IMR-90 (cell line): ENCODE data around the gene SUPT16H. TPM values are rescaled to one million over a fixed set of nuclear protein-coding genes. Genes with fewer than 3 reads are reported as not detected.

ENCODE experiments used
- ATAC-seq: fragments of 200-7000 bp; cut with Tn5 transposase; 2 replicates; pipeline ENCODE4 v1.9.1; 2020; ENCODE audit warnings: low read depth, mild to moderate bottlenecking, moderate library complexity
- BruUV-seq: library from RNA; stranded (reverse); fragments of 400-500 nt; replicated peaks from 2 replicates; lab custom pipeline; 2021; lab: Mats Ljungman, UMichigan
- CTCF ChIA-PET: fragments of 300-600 bp; formaldehyde crosslinking; extraction: SDS; loops from one replicate; lab custom pipeline; 2021; ENCODE audit warnings: antibody characterized with exemption; lab: Yijun Ruan, JAX
- POLR2A ChIA-PET: fragments of 300-600 bp; sonication (Branson Sonifier 250); formaldehyde crosslinking; loops from one replicate; lab custom pipeline; 2022; ENCODE audit warnings: antibody characterized with exemption; ENCODE audit not compliant: unreplicated experiment; lab: Charles Lee
- DNase-seq: peaks from one replicate; pipeline ENCODE4 v3.0.0; 2013
- H2AFZ ChIP-seq: replicated peaks from 2 replicates; pipeline ENCODE3; 2013; ENCODE audit warnings: low read length, mild to moderate bottlenecking; ENCODE audit not compliant: poor library complexity
- H2AK5ac ChIP-seq: 2 replicates; pipeline ENCODE4 v1.6.1; 2013; ENCODE audit warnings: low read depth, low read length, inconsistent platforms
- H2AK9ac ChIP-seq: replicated peaks from 2 replicates; pipeline ENCODE3; 2013; ENCODE audit warnings: mild to moderate bottlenecking, low read depth, low read length, moderate library complexity; ENCODE audit not compliant: poor library complexity
- H2BK120ac ChIP-seq: 2 replicates; pipeline ENCODE4 v1.6.1; 2013; ENCODE audit warnings: low read depth, low read length, inconsistent platforms
- H2BK15ac ChIP-seq: 3 replicates; pipeline ENCODE4 v1.6.1; 2013; ENCODE audit warnings: low read depth, low read length, inconsistent platforms
- H2BK20ac ChIP-seq: 2 replicates; pipeline ENCODE4 v1.6.1; 2013; ENCODE audit warnings: low read depth, mild to moderate bottlenecking, inconsistent platforms, low read length, moderate library complexity
- H2BK5ac ChIP-seq: 2 replicates; pipeline ENCODE4 v1.6.1; 2013; ENCODE audit warnings: mild to moderate bottlenecking, low read depth, low read length, inconsistent platforms; ENCODE audit not compliant: poor library complexity, severe bottlenecking
- H3K14ac ChIP-seq: replicated peaks from 2 replicates; pipeline ENCODE4 v1.6.1; 2013; ENCODE audit warnings: low read depth, low read length, inconsistent platforms
- H3K18ac ChIP-seq: 2 replicates; pipeline ENCODE4 v1.6.1; 2013; ENCODE audit warnings: low read depth, low read length, control low read depth
- H3K23ac ChIP-seq: 2 replicates; pipeline ENCODE4 v1.6.1; 2013; ENCODE audit warnings: low read depth, low read length, inconsistent platforms
- H3K27ac ChIP-seq: 2 replicates; pipeline ENCODE4 v1.5.1; 2013; ENCODE audit warnings: mild to moderate bottlenecking, control low read depth, low read length; ENCODE audit not compliant: insufficient read depth
- H3K27me3 ChIP-seq: 2 replicates; pipeline ENCODE4 v1.6.1; 2013; ENCODE audit warnings: low read length; ENCODE audit not compliant: control insufficient read depth, insufficient read depth
- H3K36me3 ChIP-seq: 2 replicates; pipeline ENCODE4 v1.6.1; 2013; ENCODE audit warnings: low read length, mixed read lengths; ENCODE audit not compliant: control insufficient read depth, insufficient read depth
- H3K4ac ChIP-seq: 2 replicates; pipeline ENCODE4 v1.6.1; 2013; ENCODE audit warnings: low read depth, low read length, inconsistent platforms
- H3K4me1 ChIP-seq: 2 replicates; pipeline ENCODE4 v1.6.1; 2013; ENCODE audit warnings: low read length, mixed read lengths; ENCODE audit not compliant: control insufficient read depth, insufficient read depth
- H3K4me2 ChIP-seq: 2 replicates; pipeline ENCODE4 v1.6.1; 2013; ENCODE audit warnings: low read depth, mild to moderate bottlenecking, control low read depth, low read length, moderate library complexity
- H3K4me3 ChIP-seq: 2 replicates; pipeline ENCODE4 v1.5.1; 2013; ENCODE audit warnings: low read depth, mild to moderate bottlenecking, control low read depth, low read length, moderate library complexity; ENCODE audit not compliant: insufficient read depth
- H3K56ac ChIP-seq: 2 replicates; pipeline ENCODE4 v1.6.1; 2013; ENCODE audit warnings: low read length, inconsistent platforms; ENCODE audit not compliant: insufficient read depth; ENCODE audit errors: extremely low read depth
- H3K79me1 ChIP-seq, 2 experiments: 2 replicates each; pipeline ENCODE4 v1.6.1; 2013; ENCODE audit warnings: low read length in 2 of 2, inconsistent platforms in 1 of 2, low read depth in 1 of 2
- H3K9ac ChIP-seq: 2 replicates; pipeline ENCODE4 v1.6.1; 2013; ENCODE audit warnings: low read depth, low read length, control low read depth
- H3K9me1 ChIP-seq: 2 replicates; pipeline ENCODE4 v1.6.1; 2013; ENCODE audit warnings: low read length, inconsistent platforms; ENCODE audit not compliant: insufficient read depth
- H3K9me3 ChIP-seq: 2 replicates; pipeline ENCODE4 v1.6.1; 2013; ENCODE audit warnings: low read length; ENCODE audit not compliant: control insufficient read depth, insufficient read depth
- H4K20me1 ChIP-seq: 2 replicates; pipeline ENCODE4 v1.6.1; 2013; ENCODE audit warnings: low read length, inconsistent platforms; ENCODE audit not compliant: insufficient read depth
- H4K5ac ChIP-seq: 2 replicates; pipeline ENCODE4 v1.6.1; 2013; ENCODE audit warnings: mild to moderate bottlenecking, low read depth, low read length, control low read depth
- H4K8ac ChIP-seq, 2 experiments: 2 replicates each; pipeline ENCODE4 v1.6.1; 2013; ENCODE audit warnings: low read depth in 2 of 2, low read length in 2 of 2, control low read depth in 1 of 2, inconsistent platforms in 1 of 2
- H4K91ac ChIP-seq: 2 replicates; pipeline ENCODE4 v1.6.1; 2013; ENCODE audit warnings: low read depth, low read length, inconsistent platforms; ENCODE audit not compliant: insufficient read depth
- BHLHE40 ChIP-seq: fragments of 150-350 bp; IDR thresholded peaks from 2 replicates; pipeline ENCODE4 v1.6.1; 2016; ENCODE audit warnings: mild to moderate bottlenecking, low read depth, low read length
- CEBPB ChIP-seq: IDR thresholded peaks from 2 replicates; pipeline ENCODE4 v1.6.1; 2012; ENCODE audit warnings: low read depth, low read length, improper control_type of control experiment
- CHD1 ChIP-seq: IDR thresholded peaks from 2 replicates; pipeline ENCODE4 v1.6.1; 2012; ENCODE audit warnings: low read depth, low read length, improper control_type of control experiment
- CTCF ChIP-seq: conservative IDR thresholded peaks from 2 replicates; pipeline ENCODE4 v1.5.1; 2012; ENCODE audit warnings: mild to moderate bottlenecking, low read depth, low read length, improper control_type of control experiment
- ELK1 ChIP-seq: fragments of 150-350 bp; IDR thresholded peaks from 2 replicates; pipeline ENCODE4 v1.6.1; 2016; ENCODE audit warnings: low read depth, mild to moderate bottlenecking, low read length, moderate library complexity, borderline replicate concordance
- FOS ChIP-seq: fragments of 150-350 bp; IDR thresholded peaks from 2 replicates; pipeline ENCODE4 v1.6.1; 2016; ENCODE audit warnings: low read depth, low read length
- MAFK ChIP-seq: IDR thresholded peaks from 2 replicates; pipeline ENCODE4 v1.6.1; 2012; ENCODE audit warnings: low read depth, low read length, improper control_type of control experiment
- MAZ ChIP-seq: IDR thresholded peaks from 2 replicates; pipeline ENCODE4 v1.6.1; 2012; ENCODE audit warnings: low read depth, mild to moderate bottlenecking, low read length, improper control_type of control experiment, moderate library complexity, borderline replicate concordance
- MXI1 ChIP-seq: IDR thresholded peaks from 2 replicates; pipeline ENCODE4 v1.6.1; 2012; ENCODE audit warnings: low read depth, mild to moderate bottlenecking, low read length, moderate library complexity, borderline replicate concordance
- NFE2L2 ChIP-seq: fragments of 150-350 bp; IDR thresholded peaks from 2 replicates; pipeline ENCODE4 v1.6.1; 2016; ENCODE audit warnings: low read depth, mild to moderate bottlenecking, low read length
- POLR2A ChIP-seq: IDR thresholded peaks from 2 replicates; pipeline ENCODE4 v1.6.1; 2012; ENCODE audit warnings: mild to moderate bottlenecking, low read depth, low read length
- RAD21 ChIP-seq: IDR thresholded peaks from 2 replicates; pipeline ENCODE4 v1.6.1; 2012; ENCODE audit warnings: low read length, improper control_type of control experiment
- RCOR1 ChIP-seq: IDR thresholded peaks from 2 replicates; pipeline ENCODE4 v1.6.1; 2012; ENCODE audit warnings: mild to moderate bottlenecking, low read length, improper control_type of control experiment; ENCODE audit not compliant: insufficient replicate concordance
- RFX5 ChIP-seq: IDR thresholded peaks from 2 replicates; pipeline ENCODE4 v1.8.0; 2012; ENCODE audit warnings: low read depth, mild to moderate bottlenecking, low read length, moderate library complexity
- SMC3 ChIP-seq: fragments of 150-350 bp; IDR thresholded peaks from 2 replicates; pipeline ENCODE4 v1.6.1; 2016; ENCODE audit warnings: low read depth, mild to moderate bottlenecking, antibody characterized with exemption, low read length, moderate library complexity
- WGBS, 2 experiments: methylation state at CpG; one replicate each; pipeline versions ENCODE4 v1.1.5 to v1.1.7; 2013; ENCODE audit warnings: missing lambda C conversion rate in 2 of 2; ENCODE audit not compliant: insufficient read length in 1 of 2; ENCODE audit errors: extremely low coverage in 2 of 2; 5-methylcytosine and 5-hydroxymethylcytosine counted together
- dilution Hi-C: fragments of 300-500 bp; cut with HindIII; formaldehyde crosslinking; loops from one replicate; pipeline ENCODE4 v1.14.3; 2018; ENCODE audit warnings: low sequenced_read_pairs; ENCODE audit not compliant: unreplicated experiment
- in situ Hi-C: fragments of 300-500 bp; cut with MboI; formaldehyde crosslinking; loops from 3 replicates; pipeline ENCODE4 v1.14.3; 2019; ENCODE audit warnings: low sequenced_read_pairs, inconsistent platforms, mixed read lengths
- intact Hi-C: fragments of 100-400 bp; cut with micrococcal nuclease; formaldehyde crosslinking; loops from 2 replicates; pipeline ENCODE4 v1.10.0; 2022
- polyA plus RNA-seq, 3 experiments: library from polyadenylated mRNA; depleted of rRNA; stranded (reverse); fragments of >200 nt; gene quantifications; 2 replicates each; pipeline ENCODE4 v1.2.3, GENCODE V29; 2012; ENCODE audit warnings: low replicate concordance in 1 of 3
- total RNA-seq: library from RNA; depleted of rRNA; stranded (reverse); fragments of >200 nt; gene quantifications from 2 replicates; pipeline ENCODE4 v1.2.3, GENCODE V29; 2012
- TF ChIP-seq, protein P1 (sequence below): fragments of 150-350 bp; IDR thresholded peaks from 2 replicates; pipeline ENCODE4 v1.6.1; 2017; ENCODE audit warnings: mild to moderate bottlenecking, antibody characterized with exemption, low read length, low read depth

SUPT16H gene
- total and polyA plus RNA-seq, 2 of the 4 experiments (the other 2 are of a cell fraction), result 50.6 to 103 TPM

GRCh38 chr14:21317398-21317797 is 66.4 kb downstream of the SUPT16H start:
- Histone ChIP-seq H3K9me1 (no peaks in the 10 kb centered on the region), H3K27ac (no peak overlapping the region), H2AK9ac (peak overlapping the region; percentile 28), H4K5ac (no peak overlapping the region), H3K56ac (no peak overlapping the region), H3K4me1 (no peaks in the 10 kb centered on the region), H4K20me1 (no peaks in the 10 kb centered on the region), H3K4ac (no peak overlapping the region), H2AFZ (peak overlapping the region; percentile 32), H3K27me3 (peaks cover 20% of the 10 kb centered on the region), H3K4me2 (no peak overlapping the region), H2BK5ac (no peak overlapping the region), H2BK15ac (no peak overlapping the region), H2BK20ac (no peak overlapping the region), H4K8ac (no peak overlapping the region), H4K91ac (no peak overlapping the region), H3K9me3 (no peaks in the 10 kb centered on the region), H3K36me3 (no peaks in the 10 kb centered on the region), H3K14ac (no peak overlapping the region), H3K79me1 (no peaks in the 10 kb centered on the region), H3K4me3 (no peak overlapping the region), H3K23ac (no peak overlapping the region), H3K18ac (no peak overlapping the region), H2BK120ac (no peak overlapping the region), H3K9ac (no peak overlapping the region), H2AK5ac (no peak overlapping the region)
- no peak for DNase-seq
- intact Hi-C loops, result no loop called here
- ChIA-PET POLR2A (interaction anchor here (0.7 kb wide), 1 partner anchor 65 kb away, joined by 3 read pairs; no protein-coding TSS in a partner anchor), CTCF (no interaction called here)
- TF ChIP-seq CTCF (no peak), RCOR1 (no peak), POLR2A (no peak), SMC3 (no peak), FOS (no peak), BHLHE40 (no peak), MAFK (no peak), RFX5 (no peak), ELK1 (no peak), CEBPB (no peak), RAD21 (no peak), MAZ (no peak), MXI1 (no peak), CHD1 (no peak), NFE2L2 (no peak)
- TF ChIP-seq, protein P1, sequence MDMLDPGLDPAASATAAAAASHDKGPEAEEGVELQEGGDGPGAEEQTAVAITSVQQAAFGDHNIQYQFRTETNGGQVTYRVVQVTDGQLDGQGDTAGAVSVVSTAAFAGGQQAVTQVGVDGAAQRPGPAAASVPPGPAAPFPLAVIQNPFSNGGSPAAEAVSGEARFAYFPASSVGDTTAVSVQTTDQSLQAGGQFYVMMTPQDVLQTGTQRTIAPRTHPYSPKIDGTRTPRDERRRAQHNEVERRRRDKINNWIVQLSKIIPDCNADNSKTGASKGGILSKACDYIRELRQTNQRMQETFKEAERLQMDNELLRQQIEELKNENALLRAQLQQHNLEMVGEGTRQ, result no peak
- BruUV-seq, result no TSS peak
- dilution Hi-C loops, result no loop called here
- 60% methylated on average over 1 of the region's 3 CpGs; no CpG with 5 or more reads in 1 of the 2 experiments for WGBS, 2 experiments
- no peak for ATAC-seq
- in situ Hi-C loops, result no loop called here
